ENCODE data around the gene CARMIL1.

GRCh38 chr6:25659633-25660368 lies 380.6 kb downstream of the CARMIL1 start:
- TF ChIP-seq POLR2A (IDR thresholded peaks at IDR 0.05; ENCODE audit: low read depth, low read length) (no peak), TAF1 (IDR thresholded peaks at IDR 0.05; ENCODE audit: low read depth, low read length) (no peak)
